K562 (cell line): Measurements from ENCODE around the gene NVL. TPM values are rescaled to one million over a fixed set of nuclear protein-coding genes. Genes with fewer than 3 reads are reported as not detected.

Experiments used
- ARID3A ChIP-seq: IDR thresholded peaks from 2 replicates; pipeline ENCODE4 v1.6.1; 2012; ENCODE audit warnings: low read depth, low read length, improper control_type of control experiment, borderline replicate concordance
- EGR1 ChIP-seq: fragments of 450-650 bp; conservative IDR thresholded peaks from 2 replicates; pipeline ENCODE4 v1.6.1; 2017; ENCODE audit warnings: mild to moderate bottlenecking
- ELF1 ChIP-seq: fragments of 200-800 bp; sonication (Bioruptor generic); IDR thresholded peaks from 2 replicates; pipeline ENCODE4 v1.6.1; 2016; ENCODE audit warnings: missing genetic modification characterization, missing compliant biosample characterization
- FOXA3 ChIP-seq, 2 experiments: fragments of 450-650 bp in 1 of 2; sonication (generic) in 1 of 2; formaldehyde crosslinking; IDR thresholded peaks in 1 of 2; conservative IDR thresholded peaks in 1 of 2; 2 replicates each; pipeline versions ENCODE4 v1.4.0 to v1.8.0; 2020 to 2022; ENCODE audit warnings: mild to moderate bottlenecking in 2 of 2, missing genetic modification reagents in 1 of 2
- HDAC1 ChIP-seq, 2 experiments: fragments of 450-650 bp; IDR thresholded peaks; 2 replicates each; pipeline ENCODE4 v1.6.1; 2016 to 2017; ENCODE audit warnings: inconsistent platforms in 1 of 2, mild to moderate bottlenecking in 1 of 2, moderate library complexity in 1 of 2
- HDGF ChIP-seq: fragments of 450-650 bp; IDR thresholded peaks from 2 replicates; pipeline ENCODE4 v1.6.1; 2016
- HMBOX1 ChIP-seq: sonication (generic); IDR thresholded peaks from 2 replicates; pipeline ENCODE4 v1.6.1; 2016
- HNRNPLL ChIP-seq: fragments of 200-400 bp; formaldehyde crosslinking; IDR thresholded peaks from 2 replicates; pipeline ENCODE4 v1.6.1; 2017; ENCODE audit warnings: low read length, low read depth, mild to moderate bottlenecking; ENCODE audit not compliant: poor library complexity, severe bottlenecking
- HOXB6 ChIP-seq: fragments of 250-450 bp; sonication (Bioruptor Pico); IDR thresholded peaks from 2 replicates; pipeline ENCODE4 v1.5.1; 2022; ENCODE audit warnings: mild to moderate bottlenecking, borderline replicate concordance
- HSF4 ChIP-seq: fragments of 250-450 bp; sonication (Bioruptor Pico); IDR thresholded peaks from 2 replicates; pipeline ENCODE4 v2.1.2; 2022; ENCODE audit warnings: mild to moderate bottlenecking, moderate library complexity, borderline replicate concordance
- KDM2B ChIP-seq: fragments of 250-450 bp; sonication (Bioruptor Pico); IDR thresholded peaks from 2 replicates; pipeline ENCODE4 v1.8.0; 2021; ENCODE audit warnings: mild to moderate bottlenecking, moderate library complexity
- KLF1 ChIP-seq: fragments of 450-650 bp; IDR thresholded peaks from 2 replicates; pipeline ENCODE4 v1.6.1; 2016; ENCODE audit warnings: missing genetic modification characterization, missing compliant biosample characterization
- LCOR ChIP-seq: sonication (generic); formaldehyde crosslinking; IDR thresholded peaks from 2 replicates; pipeline ENCODE4 v1.8.0; 2022; ENCODE audit warnings: mild to moderate bottlenecking, missing genetic modification reagents
- MAFK ChIP-seq: IDR thresholded peaks from 2 replicates; pipeline ENCODE4 v1.6.1; 2011; ENCODE audit warnings: low read length, improper control_type of control experiment
- MITF ChIP-seq: IDR thresholded peaks from 2 replicates; pipeline ENCODE4 v1.6.1; 2014; ENCODE audit warnings: antibody characterized with exemption
- MXI1 ChIP-seq: IDR thresholded peaks from 2 replicates; pipeline ENCODE4 v1.6.1; 2011; ENCODE audit warnings: low read depth, mild to moderate bottlenecking, improper control_type of control experiment, low read length
- PHF20 ChIP-seq: fragments of 450-650 bp; IDR thresholded peaks from 2 replicates; pipeline ENCODE4 v1.6.1; 2018; ENCODE audit not compliant: partially characterized antibody
- PYGO2 ChIP-seq: fragments of 450-650 bp; IDR thresholded peaks from 2 replicates; pipeline ENCODE4 v1.6.1; 2016; ENCODE audit warnings: mild to moderate bottlenecking, missing genetic modification characterization, moderate library complexity, missing compliant biosample characterization
- RCOR1 ChIP-seq, 2 experiments: IDR thresholded peaks; 2 replicates each; pipeline ENCODE4 v1.6.1; 2012; ENCODE audit warnings: low read depth in 2 of 2, low read length in 2 of 2, borderline replicate concordance in 1 of 2, improper control_type of control experiment in 1 of 2
- RFX5 ChIP-seq: IDR thresholded peaks from 2 replicates; pipeline ENCODE4 v1.6.1; 2011; ENCODE audit warnings: low read depth, mild to moderate bottlenecking, improper control_type of control experiment, low read length
- YY1 ChIP-seq, 3 experiments: IDR thresholded peaks; 2 replicates each; pipeline ENCODE4 v1.6.1; 2011; ENCODE audit warnings: low read length in 2 of 3, mild to moderate bottlenecking in 2 of 3, moderate library complexity in 2 of 3, borderline replicate concordance in 1 of 3, control low read depth in 1 of 3, low read depth in 1 of 3; ENCODE audit not compliant: insufficient read depth in 3 of 3, insufficient replicate concordance in 2 of 3, control insufficient read depth in 1 of 3, insufficient read length in 1 of 3; ENCODE audit errors: extremely low read depth in 1 of 3
- ZC3H8 ChIP-seq: fragments of 450-650 bp; IDR thresholded peaks from 2 replicates; pipeline ENCODE4 v1.6.1; 2017
- ZFPM2 ChIP-seq: fragments of 250-450 bp; sonication (Bioruptor Pico); IDR thresholded peaks from 2 replicates; pipeline ENCODE4 v1.5.1; 2022; ENCODE audit warnings: mild to moderate bottlenecking
- ZNF354B ChIP-seq: fragments of 250-450 bp; sonication (Bioruptor Pico); IDR thresholded peaks from 2 replicates; pipeline ENCODE4 v1.4.0; 2020
- polyA plus RNA-seq, 8 experiments: library from polyadenylated mRNA; depleted of rRNA in 4 of 8; stranded (reverse) in 5 of 8; unstranded in 3 of 8; fragments of >200 nt; fragmentation: Nextera tagmentation in 2 of 8; fragmentation: Illumina TruSeq in 1 of 8; extraction: Ambion mirVana in 2 of 8; extraction: Trizol in 1 of 8; gene quantifications; 2 replicates each; pipeline versions ENCODE4 v1.2.1 to v1.2.3, GENCODE V29; 2011 to 2014; ENCODE audit warnings: inconsistent platforms in 1 of 8, missing spikeins in 1 of 8
- total RNA-seq, 7 experiments: library from RNA; depleted of rRNA in 6 of 7; stranded (reverse); fragments of >200 nt in 6 of 7; fragmentation: Illumina TruSeq in 2 of 7; extraction: Trizol in 2 of 7; gene quantifications; 2 replicates each; pipeline versions ENCODE4 v1.2.1 to v1.2.3, GENCODE V29; 2011 to 2021; ENCODE audit warnings: low replicate concordance in 1 of 7

The NVL gene
- total and polyA plus RNA-seq, 9 of the 15 experiments (the other 6 are each of a cell fraction or from before 2014, with no cell fraction given): 32.5 to 86.6 (median 62.9) TPM

- peak in 2 of 3 experiments; percentile 53 to 63 for TF ChIP-seq YY1 (IDR thresholded peaks at IDR 0.05; ENCODE audit: borderline replicate concordance in 1 of 3, control insufficient read depth in 1 of 3, extremely low read depth in 1 of 3, insufficient read depth in 3 of 3, insufficient read length in 1 of 3, insufficient replicate concordance in 2 of 3, low read depth in 1 of 3, low read length in 2 of 3)
- TF ChIP-seq HNRNPLL: peak; percentile 96
- TF ChIP-seq KDM2B: peak; percentile 89
- TF ChIP-seq FOXA3 (CRISPR knock-in tag; conservative IDR thresholded peaks at IDR 0.05 in 1 of 2, IDR thresholded peaks at IDR 0.05 in 1 of 2): peak in 1 of 2 experiments; percentile 3; a peak in 1 of 4 replicates
- peak; percentile 53; the same call in 1 of the 2 replicates for TF ChIP-seq KLF1 (tag)
- TF ChIP-seq ARID3A: peak; percentile 73; the same call in 1 of the 2 replicates
- peak; percentile 54 for TF ChIP-seq PHF20
- TF ChIP-seq ELF1 (tag): peak; percentile 69
- TF ChIP-seq HMBOX1: no peak
- peak; percentile 86 for TF ChIP-seq EGR1
- TF ChIP-seq MAFK: peak; percentile 12; the same call in 1 of the 2 replicates
- TF ChIP-seq HDAC1 (IDR thresholded peaks at IDR 0.05): peak in 1 of 2 experiments; percentile 86; a peak in 2 of 4 replicates
- no peak for TF ChIP-seq ZFPM2
- no peak for TF ChIP-seq PYGO2
- TF ChIP-seq MXI1: peak; percentile 64; the same call in 1 of the 2 replicates
- peak; percentile 40; the same call in 1 of the 2 replicates for TF ChIP-seq RFX5
- TF ChIP-seq MITF: no peak
- TF ChIP-seq ZNF354B: no peak
- no peak for TF ChIP-seq ZC3H8
- TF ChIP-seq RCOR1 (IDR thresholded peaks at IDR 0.05; ENCODE audit: borderline replicate concordance in 1 of 2, low read depth in 2 of 2, low read length in 2 of 2): peak; percentile 19 to 81; a peak in 2 of 4 replicates
- no peak for TF ChIP-seq HOXB6
- no peak for TF ChIP-seq HSF4 (CRISPR knock-in tag)
- no peak for TF ChIP-seq HDGF
- TF ChIP-seq LCOR (CRISPR knock-in tag): peak; percentile 86; the same call in 1 of the 2 replicates
Observed at GRCh38 chr1:224356685-224357625, 27.0 kb upstream of the NVL start, which contains the start of gene CNIH4 (continued).
